Stimulated activated CD8-positive, alpha-beta memory T cell treated with anti-CD3 and anti-CD28 coated beads, Interleukin-12 subunit alpha, Interleukin-12 subunit beta, amount 100 ng/mL, for 24 hours (primary cell): ENCODE measurements around the gene TRERF1.

ENCODE experiments used
- DNase-seq: peaks from one replicate; pipeline ENCODE4 v3.0.0-alpha.2; 2020; ENCODE audit errors: extremely low read depth

The TRERF1 gene

DNA sequence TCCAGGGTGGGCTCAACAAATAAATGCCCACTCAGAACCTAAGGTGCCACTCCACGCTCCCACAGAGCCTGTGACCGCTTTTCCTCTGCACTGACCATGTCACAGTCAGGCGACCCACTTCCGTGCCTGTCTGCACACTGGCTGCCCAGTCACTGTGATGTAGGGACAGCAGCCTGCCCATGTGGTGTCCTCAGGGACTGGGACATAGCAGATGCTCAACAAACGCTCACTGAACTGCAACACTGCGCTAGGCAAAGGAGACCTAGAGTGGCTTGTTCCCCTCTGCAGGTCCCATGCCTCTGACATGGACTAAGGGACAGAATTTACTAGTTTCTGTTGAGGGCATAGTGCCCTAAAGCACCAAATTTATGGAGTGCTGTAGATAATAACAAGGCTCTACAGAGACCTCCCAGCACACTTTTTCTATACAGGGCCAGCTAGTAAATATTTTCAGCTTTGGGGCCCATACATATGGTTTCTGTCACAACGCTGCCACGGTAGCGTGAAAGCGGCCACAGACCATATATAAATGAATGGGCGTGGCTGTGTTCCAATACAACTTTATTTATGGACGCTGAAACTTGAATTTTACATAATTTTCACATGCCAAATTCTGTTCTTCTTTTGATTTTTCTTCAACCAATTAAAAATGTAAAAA, 176.2 kb downstream of the TRERF1 start:
- no peak for DNase-seq

DNA sequence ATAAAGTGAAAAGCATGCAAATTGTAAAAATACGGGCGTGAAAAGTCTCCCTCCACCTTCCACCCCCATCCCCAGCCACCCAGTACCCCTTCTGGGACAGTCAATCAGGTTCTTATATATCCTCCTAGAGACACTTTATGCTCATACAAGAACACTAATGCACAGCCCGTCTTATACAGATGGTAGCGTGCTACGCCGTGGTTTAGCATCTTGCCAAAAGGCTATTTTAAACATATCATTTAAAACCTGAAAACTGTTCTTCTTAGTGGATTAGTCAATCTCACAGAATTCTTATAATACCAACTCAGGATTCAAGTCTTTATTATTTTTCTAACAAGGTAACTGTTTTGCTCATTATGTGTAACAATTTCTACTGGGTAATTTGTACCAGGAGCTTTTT, 176.8 kb downstream of the TRERF1 start:
- DNase-seq, result no peak

DNA sequence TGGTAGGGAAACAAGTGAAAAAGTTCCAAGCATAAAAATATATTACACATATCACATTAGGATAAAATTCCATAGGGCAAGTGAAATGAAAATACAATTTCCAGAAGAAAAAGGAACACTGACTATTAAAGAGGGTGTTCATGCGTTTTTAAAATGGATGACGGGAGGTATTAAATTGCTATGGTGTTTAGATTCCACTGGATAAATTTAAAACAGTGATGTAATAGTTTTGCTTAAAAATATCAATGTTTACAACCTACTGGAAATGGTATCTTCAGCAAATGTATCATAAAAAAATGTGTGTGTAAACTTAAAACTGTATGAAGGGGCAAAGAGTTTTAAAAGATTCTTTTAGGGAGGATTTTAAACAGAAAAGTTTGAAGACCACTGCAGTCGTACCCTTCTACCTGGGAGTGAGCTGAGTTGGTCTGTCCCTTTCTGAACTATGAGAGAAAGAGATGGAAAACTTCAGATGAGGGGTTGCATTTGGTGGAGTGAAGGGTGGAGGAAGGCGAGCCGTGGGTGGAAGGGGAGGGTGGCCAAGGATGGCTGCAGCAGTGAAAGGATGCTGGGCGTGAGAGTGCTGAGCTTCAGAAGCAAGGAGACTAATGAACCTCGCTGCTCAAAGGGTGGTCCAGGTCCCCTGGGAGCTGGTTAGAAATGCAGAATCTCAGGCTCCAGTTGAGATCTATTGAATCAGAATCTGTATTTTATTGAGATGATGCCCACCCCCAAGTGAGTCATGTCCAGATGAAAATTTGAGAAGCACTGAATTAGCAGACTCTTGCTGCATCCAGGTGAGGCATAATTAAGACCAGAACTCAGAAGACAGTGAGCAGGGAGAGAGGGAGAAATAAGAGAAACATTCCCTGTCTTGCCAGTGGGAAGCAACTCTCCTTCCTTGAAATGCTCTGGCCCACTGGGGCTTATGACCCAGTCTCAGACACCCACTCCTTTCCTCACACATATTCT, 179.6 kb downstream of the TRERF1 start:
- DNase-seq, result no peak

DNA sequence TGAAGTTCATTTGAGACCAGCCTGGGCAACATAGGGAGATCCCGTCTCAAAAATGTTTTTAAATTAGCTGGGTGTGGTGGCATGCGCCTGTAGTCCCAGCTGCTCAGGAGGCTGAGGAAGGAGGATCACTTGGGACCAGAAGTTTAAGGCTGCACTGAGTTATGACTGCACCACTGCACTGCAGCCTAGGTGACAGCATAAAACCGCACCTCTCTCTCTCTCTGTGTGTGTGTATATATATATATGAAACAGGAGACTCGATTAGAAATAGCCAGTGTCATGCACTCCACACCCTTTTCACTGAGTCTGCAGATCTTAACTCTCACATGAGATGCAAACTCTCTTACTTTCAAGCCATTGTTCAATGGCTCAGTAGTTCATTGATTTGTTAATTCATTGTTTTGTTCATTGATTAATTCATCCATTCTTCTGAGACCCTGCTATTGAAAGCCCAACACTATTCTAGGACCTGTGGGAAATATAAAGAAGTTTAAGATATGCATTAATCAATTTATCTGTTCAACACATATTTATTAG, 181.7 kb downstream of the TRERF1 start:
- DNase-seq, result no peak

DNA sequence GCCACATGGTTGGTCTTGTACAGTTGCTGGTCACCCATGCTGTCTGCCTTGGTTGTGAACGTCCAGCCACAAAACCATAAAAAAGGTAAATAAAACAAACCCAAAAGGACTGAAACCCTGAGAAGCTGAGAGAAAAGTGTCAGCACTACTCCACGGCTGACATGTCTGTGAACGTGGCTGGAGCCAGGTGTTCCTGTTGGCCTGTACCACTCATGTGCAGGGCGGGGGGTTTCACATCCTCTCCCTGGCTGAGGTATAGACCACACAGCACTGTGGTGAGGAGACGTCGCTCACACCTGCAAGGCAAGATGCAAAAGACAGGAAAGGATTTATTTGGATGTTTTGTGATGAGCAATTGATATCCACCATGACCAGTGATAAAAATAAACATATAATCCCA, 182.2 kb downstream of the TRERF1 start:
- no peak for DNase-seq

DNA sequence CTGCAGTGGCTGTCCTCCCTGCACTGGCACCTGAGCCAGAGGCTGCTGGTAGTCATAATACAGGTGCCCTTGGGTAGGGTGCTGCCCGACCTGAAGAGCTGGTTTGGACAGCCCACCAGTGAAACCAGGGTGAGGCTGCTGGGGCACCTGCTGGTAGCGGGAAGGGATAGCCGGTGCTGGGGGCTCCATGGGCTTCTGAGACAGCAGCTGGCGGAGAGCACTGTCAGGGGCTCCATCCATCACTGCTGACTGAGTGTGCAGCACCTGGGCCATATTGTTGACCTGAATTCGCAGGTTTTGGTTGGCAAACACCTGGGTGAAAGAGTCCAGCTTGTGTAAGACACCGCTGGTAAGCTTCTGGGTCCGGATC, 182.9 kb downstream of the TRERF1 start:
- no peak for DNase-seq

DNA sequence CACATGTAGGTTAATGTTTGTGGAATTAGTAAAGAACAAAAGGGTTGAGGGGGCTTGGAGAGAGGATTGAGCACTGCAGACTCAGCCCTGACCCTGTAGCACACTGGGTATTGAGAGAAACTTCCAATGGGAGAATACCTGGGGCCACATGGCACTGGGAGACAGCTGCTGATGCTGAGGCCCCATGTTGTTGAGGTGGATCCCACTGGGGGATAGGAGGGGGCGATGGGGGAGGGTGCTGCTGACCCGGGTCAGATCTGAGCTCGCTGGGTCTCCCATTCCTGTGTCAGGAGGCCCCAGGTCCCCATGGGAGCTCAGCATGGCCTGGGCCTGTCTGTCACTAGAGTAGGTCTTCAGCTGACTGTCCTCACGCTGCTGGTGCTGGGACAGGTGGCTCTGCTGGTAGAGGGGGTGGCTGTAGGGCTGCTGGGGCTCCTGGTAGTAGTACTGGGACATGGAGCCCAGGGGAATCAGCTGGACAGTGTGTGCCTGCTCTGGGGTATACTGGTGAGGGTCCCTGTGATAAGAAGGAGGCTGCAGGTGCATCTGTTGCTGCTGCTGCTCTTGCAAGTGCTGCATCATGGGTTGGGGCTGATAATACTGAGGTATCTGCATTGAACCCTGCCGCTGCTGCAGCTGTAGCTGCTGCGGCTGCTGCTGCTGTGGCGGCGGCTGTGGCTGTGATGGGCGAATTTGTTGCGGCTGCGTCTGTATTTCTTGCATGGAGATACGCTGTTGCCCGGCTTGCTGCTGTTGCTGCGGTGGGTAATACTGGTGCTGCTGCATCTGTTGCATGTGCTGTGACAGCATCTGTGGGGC, 183.5 kb downstream of the TRERF1 start:
- no peak for DNase-seq

DNA sequence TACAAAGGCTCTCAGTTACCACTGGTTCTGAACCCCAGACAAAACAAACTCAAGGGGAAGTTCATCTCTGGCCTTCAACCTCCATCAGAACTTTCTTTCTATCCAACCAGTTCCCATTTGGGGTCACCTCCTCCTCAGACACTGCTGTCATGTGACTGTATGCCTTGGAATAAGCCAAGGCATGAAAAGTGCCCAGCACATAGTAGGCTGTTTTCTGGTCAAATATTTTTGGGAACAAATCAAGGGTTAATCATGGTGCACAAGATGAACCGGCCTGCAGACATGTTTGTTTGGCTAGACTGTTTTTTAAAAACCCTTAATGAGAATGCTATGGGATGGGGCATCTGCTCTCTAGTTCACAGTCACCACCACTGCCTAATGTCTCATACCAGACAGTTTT, 185.2 kb downstream of the TRERF1 start:
- no peak for DNase-seq

DNA sequence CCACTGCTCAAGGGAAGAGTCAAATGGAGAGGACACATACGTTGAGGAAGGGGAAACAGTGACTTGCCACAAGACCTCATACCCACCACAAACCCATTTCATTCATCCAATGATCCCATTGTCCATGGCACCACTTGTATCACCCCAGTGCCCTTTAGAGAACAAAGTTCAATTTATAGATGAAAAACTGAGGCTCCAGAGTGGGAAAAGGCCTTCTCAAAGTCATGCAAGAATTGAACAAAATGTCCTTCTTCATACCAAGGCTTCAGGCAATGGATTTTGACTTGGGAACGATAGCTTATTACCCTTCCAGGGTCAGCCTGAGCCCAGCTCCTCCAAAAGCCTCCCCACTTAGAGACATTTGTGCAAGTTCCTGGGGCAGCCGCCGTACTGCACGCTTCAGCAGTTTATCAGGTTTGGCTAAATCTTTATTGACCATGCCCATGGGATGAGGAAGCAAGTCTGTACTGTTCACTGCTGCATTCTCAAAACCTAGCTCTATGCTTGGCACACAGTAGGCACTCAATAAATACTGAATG, 186.8 kb downstream of the TRERF1 start:
- no peak for DNase-seq

DNA sequence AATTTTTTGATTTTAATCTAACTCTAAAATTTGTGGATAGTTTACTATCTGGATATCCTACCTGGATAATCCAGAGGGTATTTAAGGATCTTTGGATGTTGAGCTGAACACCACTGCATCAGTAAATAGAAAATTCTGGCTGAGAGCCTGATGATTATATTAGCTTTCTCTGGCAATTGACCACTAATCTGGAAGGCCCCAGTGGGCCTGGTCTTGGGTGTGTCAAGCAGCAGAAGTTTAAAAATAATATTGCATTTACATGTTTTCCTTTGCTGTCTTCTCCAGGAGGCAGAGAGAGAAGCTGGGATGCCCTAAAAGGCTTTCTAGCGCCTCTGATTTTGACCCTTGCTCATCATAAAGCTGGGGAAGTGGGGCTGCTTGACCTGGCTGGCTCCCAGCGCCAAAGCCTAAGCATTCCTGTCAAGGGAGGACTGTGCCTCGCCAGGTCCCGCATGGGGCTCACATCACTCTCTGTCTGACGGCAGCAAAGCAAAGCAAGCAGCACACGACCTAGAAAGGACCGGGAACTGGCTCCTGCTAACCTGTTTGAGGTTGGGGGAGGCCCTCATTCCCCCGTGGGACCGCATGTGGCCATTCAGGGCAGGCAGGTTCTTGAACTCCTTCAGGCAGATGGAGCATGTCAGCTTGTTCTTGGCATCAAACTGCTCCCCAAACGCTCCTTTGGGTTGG, 187.4 kb downstream of the TRERF1 start:
- no peak for DNase-seq

DNA sequence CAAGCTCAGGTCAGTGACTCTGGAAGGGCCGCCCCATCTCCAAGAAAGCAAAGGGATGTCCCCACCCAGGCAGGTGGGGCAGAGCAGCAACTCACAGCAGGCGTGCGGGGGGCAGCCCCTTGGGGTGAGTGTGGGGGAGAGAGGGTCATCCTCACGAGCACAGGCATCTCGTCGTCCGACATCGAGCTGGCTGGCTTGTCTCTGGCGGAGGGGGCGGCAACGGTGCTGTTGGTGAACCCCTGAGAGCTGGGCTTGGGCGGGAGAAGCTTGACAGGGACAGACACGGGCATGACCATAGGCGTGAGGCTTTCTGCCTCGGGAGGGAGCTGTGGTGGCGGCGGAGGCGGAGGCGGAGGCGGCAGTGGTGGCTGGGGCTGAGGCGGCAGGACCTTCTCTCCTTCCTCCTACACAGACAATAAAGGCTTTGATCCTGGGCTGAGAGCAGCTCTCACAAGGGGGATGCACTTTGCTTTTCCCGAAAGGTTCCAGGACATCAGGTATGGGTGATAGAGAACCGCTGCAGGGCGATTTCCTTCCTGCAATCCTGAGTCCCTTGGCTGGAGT, 188.5 kb downstream of the TRERF1 start:
- no peak for DNase-seq

DNA sequence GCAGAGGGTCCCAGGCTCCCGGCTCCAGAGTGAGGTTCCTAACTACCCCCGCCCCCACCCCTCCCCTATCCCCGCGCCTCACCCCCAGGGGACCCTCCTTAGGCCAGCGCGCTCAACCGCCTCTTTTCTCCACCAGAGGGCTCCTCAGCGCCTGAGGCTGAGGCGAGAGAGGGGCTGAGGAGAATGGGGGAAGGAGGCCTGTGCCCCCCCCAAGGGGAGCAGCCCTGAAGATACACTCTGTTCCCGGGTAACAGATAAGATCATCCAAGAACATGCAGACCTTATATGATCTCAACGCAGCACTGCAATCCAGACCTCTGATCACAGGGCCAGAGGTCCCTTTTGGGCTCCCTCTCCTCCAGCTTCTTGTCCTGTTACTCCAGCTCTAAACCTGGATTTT, 190.8 kb downstream of the TRERF1 start:
- DNase-seq, result no peak

DNA sequence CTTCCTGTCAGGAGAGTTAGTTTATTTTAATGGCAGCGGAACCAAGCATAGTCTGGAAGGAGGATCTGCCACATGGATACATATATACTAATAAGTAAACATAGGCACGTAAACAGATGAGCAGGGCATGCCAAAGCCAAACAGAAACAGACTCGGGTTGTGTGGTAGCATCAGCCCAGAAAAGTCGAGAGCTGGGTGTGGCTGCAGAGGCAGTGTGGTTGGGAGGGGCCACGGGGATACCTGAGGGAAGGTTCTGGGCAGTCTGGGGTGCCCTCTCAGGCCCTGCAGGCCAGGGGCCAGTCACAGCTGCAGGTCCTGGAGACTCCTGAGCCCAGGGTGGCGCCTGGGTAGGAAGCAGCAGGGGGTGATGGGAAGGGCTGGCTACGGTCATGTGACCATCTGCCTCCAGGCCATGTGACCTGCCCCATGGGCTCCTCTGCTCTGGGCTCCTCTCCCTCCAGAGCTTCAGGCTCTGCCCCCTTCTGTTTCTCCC, 191.3 kb downstream of the TRERF1 start:
- no peak for DNase-seq

DNA sequence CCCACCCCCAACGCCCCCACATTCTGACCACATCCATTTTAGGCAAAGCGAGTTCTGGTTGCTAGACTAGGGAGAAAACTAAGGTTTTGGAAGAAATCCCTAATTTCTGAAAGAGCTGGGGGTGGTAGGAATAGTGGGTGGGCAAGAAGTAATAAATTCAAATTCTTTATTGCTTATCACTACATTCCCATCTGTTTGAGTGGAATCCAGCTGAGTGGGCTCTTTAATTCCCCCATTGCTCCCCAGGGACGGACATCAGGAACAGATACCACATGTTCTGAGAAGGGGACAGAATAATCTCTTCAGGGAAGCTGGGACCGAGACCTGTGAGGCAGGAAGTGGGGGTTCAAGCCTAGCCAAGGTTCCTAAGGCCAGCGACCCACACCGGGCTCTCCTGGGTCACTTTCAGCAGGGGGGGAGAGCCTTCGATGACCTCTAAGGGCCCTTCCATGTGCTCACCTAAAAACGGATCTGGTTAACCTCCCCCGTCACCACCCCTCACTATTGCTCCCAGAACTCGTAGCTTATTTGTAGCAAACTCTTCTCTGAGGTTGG, 191.8 kb downstream of the TRERF1 start:
- no peak for DNase-seq

DNA sequence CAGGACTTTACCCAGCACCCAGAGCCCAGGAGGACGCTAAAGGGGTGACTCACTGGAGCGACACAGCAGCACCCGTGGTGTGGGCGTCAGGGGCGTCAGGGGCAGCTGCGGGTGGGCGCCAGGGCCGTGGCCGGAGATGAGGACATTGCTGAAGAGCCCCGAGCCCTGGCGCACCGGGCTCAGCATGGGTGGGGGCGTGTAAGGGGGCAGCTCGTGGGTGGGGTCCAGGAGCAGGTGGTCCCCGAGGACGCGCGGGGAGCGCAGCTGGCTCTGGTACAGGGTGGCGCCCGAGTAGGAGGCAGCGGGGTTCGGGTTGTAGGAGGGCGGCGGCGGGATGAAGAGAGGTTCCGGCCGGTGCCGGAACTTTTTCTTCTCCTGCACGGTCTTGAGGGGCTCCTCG, 192.4 kb downstream of the TRERF1 start:
- DNase-seq, result no peak

DNA sequence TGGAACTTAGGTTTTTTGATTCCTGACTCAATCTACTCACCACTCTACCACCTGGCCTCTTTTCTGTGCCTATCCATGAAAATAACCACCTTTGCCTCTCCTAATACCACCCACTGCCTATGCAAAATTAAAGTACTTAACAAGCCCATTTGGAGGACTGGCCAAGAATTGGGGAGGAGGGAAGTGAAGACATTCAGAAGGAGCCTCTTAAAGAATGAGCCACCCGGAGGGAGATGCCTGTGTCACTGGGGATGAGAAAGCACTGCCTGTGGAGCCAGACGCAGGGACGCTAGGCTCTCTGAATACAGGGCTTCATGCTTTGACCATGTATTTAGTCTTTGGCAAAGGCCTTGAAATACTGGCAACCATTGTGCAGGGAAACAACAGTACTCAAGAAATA, 194.1 kb downstream of the TRERF1 start:
- DNase-seq, result no peak

DNA sequence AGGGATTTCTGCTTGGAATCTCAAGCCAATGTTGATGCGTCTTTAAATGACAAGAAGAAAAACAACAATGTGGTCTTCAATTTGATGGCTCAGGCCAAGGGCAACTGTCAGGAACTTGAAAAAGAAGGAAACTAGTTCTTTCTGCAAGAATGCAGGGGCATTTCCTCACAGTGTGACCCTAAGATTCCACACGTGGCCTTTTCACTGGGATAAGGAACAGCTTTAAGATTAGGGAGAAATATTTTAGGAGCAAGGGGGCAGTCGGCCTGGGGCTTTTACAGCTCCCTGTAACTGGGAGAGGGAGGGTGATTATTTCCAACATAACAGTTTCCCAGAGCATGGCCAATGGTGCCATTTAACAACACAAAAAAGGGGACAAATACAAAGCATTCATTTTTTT, 194.7 kb downstream of the TRERF1 start:
- DNase-seq, result no peak

DNA sequence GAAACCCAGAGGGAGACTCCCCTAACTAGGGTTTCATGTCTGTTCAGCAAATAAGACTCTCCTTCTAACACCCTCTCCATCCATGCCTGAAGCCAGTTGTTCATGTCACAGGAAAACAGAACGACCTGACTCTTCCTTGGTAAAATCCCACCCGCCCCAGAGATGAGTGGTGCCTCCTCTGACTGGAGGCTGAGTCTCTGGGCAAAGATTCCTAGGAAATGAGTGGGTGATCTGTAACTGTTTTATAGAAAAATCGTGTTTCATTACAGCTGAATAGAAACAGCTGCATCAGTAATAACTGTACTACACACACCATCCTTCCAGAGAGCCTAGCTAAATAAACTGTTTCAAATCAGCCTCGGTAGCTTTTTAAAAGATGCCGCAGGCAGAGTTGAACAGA, 196.7 kb downstream of the TRERF1 start:
- no peak for DNase-seq

DNA sequence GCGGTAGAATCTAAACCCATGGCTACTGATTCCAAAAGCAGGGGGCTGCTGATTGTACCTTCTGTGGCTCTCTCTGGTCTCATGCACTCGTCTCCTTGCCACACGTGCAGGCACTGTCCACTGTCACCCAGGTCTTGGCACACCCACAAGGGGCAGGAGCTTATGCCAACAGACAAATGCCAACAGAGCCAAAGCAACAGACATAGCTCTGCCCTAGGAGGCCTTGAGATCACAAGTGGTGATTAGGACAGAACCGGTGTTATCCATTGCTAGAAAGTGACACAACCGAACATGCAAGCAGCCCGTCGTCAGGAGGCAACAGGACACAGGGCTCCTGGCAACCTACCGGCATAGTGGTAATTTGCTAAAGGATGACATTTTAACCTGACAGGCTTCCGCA, 197.2 kb downstream of the TRERF1 start:
- DNase-seq, result no peak

DNA sequence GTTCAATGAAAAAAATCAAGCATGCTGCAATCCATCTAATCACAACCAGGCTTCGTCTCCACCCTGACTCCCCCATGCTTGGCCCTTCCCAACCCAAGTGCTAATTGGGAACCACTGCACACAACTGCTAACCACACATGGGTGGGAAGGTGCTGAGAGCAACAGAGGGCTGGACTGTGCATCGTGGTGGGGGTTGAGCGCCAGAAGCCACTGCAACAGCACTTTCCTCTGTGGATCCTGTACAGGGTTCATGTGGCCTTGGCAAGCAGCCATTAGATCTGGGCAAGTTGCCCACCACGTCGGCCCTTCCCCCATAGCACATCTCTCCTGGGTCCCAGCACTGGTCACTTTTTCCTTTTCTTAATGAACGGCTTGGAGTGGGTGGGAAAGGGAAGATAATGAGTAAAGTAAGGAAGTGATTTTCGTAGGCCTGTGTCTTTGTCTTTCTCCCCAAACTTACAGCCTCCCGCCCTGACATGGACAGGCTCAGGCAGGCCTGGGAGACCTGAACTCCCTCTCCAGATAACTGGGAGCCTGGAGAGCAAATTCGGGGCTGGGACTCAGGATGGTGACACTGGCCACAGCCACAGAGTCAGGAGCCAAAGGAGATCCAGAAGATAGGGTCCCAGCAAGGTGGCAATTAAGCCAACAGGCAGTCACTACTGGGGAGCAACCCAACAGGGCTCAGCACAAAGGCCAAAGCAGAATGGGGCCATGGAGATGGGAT, 199.7 kb downstream of the TRERF1 start:
- no peak for DNase-seq
